Measurements from ENCODE around the gene CRLF1. TPM values are rescaled to one million over a fixed set of nuclear protein-coding genes. Genes with fewer than 3 reads are reported as not detected.

The CRLF1 gene
- total and polyA plus RNA-seq, 2 of the 8 experiments (the other 6 are each of a cell fraction or from before 2014, with no cell fraction given): 7.2 to 10.3 TPM

GRCh38 chr19:18646535-18647370, 40.2 kb upstream of the CRLF1 start:
- WGBS, 2 experiments (ENCODE audit: extremely low coverage in 1 of 2, insufficient coverage in 1 of 2, insufficient read length in 1 of 2, insufficient replicate concordance in 2 of 2, low coverage in 1 of 2, low lambda C conversion rate in 2 of 2, missing lambda C conversion rate in 1 of 2): 91% methylated on average over 25 of the region's 34 CpGs; no CpG with 5 or more reads in 1 of the 2 experiments
- Histone ChIP-seq H3K27ac (ENCODE audit: low read depth, low read length) (no peak overlapping the region), H4K5ac (ENCODE audit: insufficient read length, low read depth, low read length) (no peak overlapping the region), H3K9me3 (ENCODE audit: insufficient read depth in 2 of 2, low read depth in 1 of 2, low read length in 1 of 2) (no peaks in the 10 kb centered on the region), H2AK5ac (ENCODE audit: low read depth, low read length) (peak overlapping the region; percentile 83), H3K4me3 (ENCODE audit: extremely low read depth in 1 of 4, insufficient read depth in 2 of 4, low read depth in 3 of 4, low read length in 4 of 4) (no peak overlapping the region), H3K4me1 (replicated peaks in 1 of 4; ENCODE audit: control insufficient read depth in 3 of 4, insufficient read depth in 4 of 4, low read length in 3 of 4) (peaks cover 0 to 19% (median 5%) of the 10 kb centered on the region in 4 experiments; a peak in 4 of 7 replicates), H2BK120ac (replicated peaks; ENCODE audit: low read depth, low read length) (no peak overlapping the region), H3K36me3 (ENCODE audit: control insufficient read depth in 2 of 4, insufficient read depth in 4 of 4, low read length in 3 of 4) (no peaks in the 10 kb centered on the region), H3K79me1 (ENCODE audit: low read depth, low read length) (peaks cover 18% of the 10 kb centered on the region), H2BK20ac (ENCODE audit: low read length) (no peak overlapping the region), H3K4ac (replicated peaks; ENCODE audit: insufficient read length, low read depth, low read length) (no peak overlapping the region), H4K8ac (ENCODE audit: extremely low read depth, insufficient read depth, low read length) (no peak overlapping the region), H3K23ac (ENCODE audit: insufficient read length) (no peak overlapping the region), H4K91ac (replicated peaks; ENCODE audit: insufficient read length, low read length) (peak overlapping the region; percentile 81), H2BK15ac (ENCODE audit: low read length) (no peak overlapping the region), H3K23me2 (ENCODE audit: low read depth, low read length) (no peaks in the 10 kb centered on the region; the same call in 1 of the 2 replicates), H2BK12ac (ENCODE audit: low read depth, low read length) (no peak overlapping the region; the same call in 1 of the 2 replicates), H3K14ac (ENCODE audit: insufficient read length) (no peak overlapping the region), H2AFZ (ENCODE audit: low read length) (no peak overlapping the region), H3K18ac (ENCODE audit: extremely low read depth, low read length) (no peak overlapping the region; the same call in 1 of the 2 replicates), H3K79me2 (ENCODE audit: control insufficient read depth in 1 of 2, insufficient read depth in 2 of 2, low read length in 2 of 2) (peaks cover 0 to 10% of the 10 kb centered on the region in 2 experiments; a peak in 1 of 4 replicates), H3K56ac (replicated peaks; ENCODE audit: insufficient read length, low read depth, low read length) (no peak overlapping the region), H3K4me2 (ENCODE audit: insufficient read depth in 1 of 2, low read depth in 2 of 2, low read length in 2 of 2) (no peak overlapping the region), H3K9ac (replicated peaks in 1 of 4; ENCODE audit: extremely low read depth in 1 of 4, low read depth in 3 of 4, low read length in 3 of 4) (no peak overlapping the region), H4K20me1 (replicated peaks in 1 of 2; ENCODE audit: control insufficient read depth in 1 of 2, insufficient read depth in 2 of 2, low read length in 2 of 2) (peaks cover 4 to 33% of the 10 kb centered on the region in 2 experiments), H2BK5ac (ENCODE audit: low read depth, low read length) (peak overlapping the region; percentile 49; the same call in 1 of the 2 replicates), H3K27me3 (replicated peaks in 1 of 4; ENCODE audit: control insufficient read depth in 3 of 4, extremely low read depth in 1 of 4, insufficient read depth in 3 of 4, low read length in 3 of 4) (no peaks in the 10 kb centered on the region)
- CTCF ChIA-PET (ENCODE audit: partially characterized antibody): interaction anchor here (1.1 to 2.5 kb wide), 2 partner anchors 29 to 46 kb away, joined by 3 to 8 read pairs; no protein-coding TSS in a partner anchor
- TF ChIP-seq CHD2 (IDR thresholded peaks at IDR 0.05; ENCODE audit: low read length) (no peak), CBX5 (IDR thresholded peaks at IDR 0.05; ENCODE audit: low read depth, low read length) (no peak)
- DNase-seq (ENCODE audit: low read depth in 1 of 2, low spot score in 2 of 2): no peak
- POLR2A ChIA-PET (ENCODE audit: partially characterized antibody): interaction anchor here (1.1 kb wide), 1 partner anchor 110 kb away, joined by 3 read pairs; no protein-coding TSS in a partner anchor
- FAIRE-seq: no peak

Data from H1 (cell line).